HG03139 (cell line): ENCODE data around the gene AGO3.
"Not testable (repeated sequence)": the region's sequence is repeated elsewhere in the genome, so short reads cannot be mapped to it uniquely, and the experiment has no call there.

Experiments
- ATAC-seq: cut with Tn5 transposase; IDR thresholded peaks from one replicate; pipeline ENCODE4 v1.9.1; 2021; ENCODE audit not compliant: unreplicated experiment

Gene AGO3

DNA sequence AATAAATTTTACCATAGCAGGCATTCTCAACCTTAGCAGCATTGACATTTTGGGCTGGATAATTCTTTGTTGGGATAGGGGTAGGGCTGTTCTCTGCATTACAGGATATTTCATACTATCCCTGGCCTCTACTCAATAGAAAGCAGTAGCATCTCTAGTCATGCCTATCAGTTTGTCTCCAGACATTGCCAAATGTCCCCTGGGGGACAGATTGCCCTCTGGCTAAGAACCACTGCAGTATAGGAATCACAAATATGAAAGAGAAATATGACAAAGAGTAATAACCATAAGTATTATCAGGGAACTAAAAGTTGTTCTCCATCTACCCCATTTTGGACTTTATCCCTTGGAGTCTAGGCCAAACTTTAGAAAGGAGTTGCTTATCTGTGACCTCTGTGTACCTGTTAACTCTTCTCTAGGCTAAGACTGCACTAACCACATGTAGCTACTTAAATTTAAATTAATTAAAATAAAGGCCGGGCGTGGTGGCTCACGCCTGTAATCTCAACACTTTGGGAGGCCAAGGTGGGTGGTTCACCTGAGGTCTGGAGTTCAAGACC is 76.1 kb downstream of the AGO3 start:
- no peak for ATAC-seq

DNA sequence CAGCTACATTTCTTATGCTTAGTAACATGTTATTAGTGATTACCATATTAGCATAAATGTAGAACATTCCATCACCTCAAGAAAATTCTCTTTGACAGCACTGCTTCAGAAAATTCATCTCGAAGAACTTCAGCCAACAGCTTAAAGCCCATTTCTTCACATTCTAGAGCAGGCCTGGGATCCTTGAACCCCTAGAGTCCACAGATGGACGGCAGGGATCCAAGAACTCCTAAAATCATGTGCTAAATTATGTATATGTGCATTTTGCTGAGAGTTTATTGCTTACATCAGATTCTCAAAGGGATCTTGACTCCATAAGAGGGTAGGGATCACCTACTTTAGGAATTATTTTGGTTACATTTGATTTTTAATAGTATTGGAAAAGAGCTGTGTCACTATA is 76.8 kb downstream of the AGO3 start:
- ATAC-seq = no peak

DNA sequence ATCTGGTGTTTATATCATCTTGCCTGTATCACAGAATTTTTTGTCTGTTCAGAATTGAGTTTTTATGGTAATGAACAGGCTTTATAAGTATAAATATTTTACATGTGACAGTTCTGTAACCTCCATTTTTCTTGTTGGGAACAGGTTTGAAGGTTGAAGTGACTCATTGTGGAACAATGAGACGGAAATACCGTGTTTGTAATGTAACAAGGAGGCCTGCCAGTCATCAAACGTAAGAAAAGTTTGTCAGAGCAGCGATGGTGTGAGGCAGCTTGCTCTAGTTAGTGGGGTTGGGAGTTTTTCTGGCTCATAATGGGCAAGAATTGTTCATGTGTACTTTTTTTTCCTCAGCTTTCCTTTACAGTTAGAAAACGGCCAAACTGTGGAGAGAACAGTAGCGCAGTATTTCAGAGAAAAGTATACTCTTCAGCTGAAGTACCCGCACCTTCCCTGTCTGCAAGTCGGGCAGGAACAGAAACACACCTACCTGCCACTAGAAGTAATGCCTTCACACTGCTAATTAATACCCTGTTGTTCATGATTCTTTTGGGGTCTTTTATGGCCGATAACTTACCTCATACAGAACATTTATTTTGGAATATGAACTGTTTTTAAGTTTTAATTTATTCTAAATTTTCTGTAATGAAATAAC is 77.8 kb downstream of the AGO3 start:
- no peak for ATAC-seq

DNA sequence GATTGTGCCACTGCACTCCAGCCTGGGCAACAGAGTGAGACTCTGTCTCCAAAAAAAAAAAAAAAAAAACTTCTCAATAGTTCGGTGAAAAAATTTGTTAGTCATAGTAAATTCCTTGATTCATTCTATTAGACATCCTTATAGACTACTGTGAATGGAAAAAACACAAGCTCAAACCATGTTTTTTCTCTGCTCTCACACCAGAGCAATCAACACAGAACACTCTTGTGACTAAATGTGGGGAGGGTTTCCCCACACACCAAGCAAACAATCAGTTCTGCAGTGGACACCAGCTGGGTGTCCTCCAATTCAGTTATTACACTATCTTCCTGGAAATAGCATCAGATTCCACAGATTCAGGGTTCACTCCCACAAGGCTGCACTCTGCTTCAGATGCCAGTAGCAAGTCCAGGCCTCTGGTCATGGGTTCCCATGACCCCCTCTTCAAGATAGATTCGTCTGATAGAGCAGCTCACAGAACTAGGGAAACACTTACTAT is 83.9 kb downstream of the AGO3 start:
- no peak for ATAC-seq

DNA sequence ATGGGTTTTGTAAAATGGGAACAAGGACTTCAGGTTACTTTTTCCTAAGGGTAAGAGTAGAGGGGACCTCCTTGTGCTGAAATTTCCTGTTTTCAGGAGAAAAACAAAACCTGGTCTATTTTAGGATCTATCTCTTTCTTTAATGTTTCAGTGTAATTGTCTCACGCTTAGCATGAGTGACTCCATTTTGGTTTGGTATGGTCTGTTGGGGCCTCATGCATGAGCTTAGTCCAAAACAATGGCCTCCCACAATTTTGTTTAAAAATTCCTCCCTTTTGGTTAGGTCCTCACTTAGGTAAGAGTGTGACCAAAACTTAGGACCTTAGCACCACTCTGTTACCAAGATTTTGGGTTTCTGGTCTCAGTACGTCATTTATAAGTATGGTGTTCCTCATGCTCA is 85.8 kb downstream of the AGO3 start:
- no peak for ATAC-seq

DNA sequence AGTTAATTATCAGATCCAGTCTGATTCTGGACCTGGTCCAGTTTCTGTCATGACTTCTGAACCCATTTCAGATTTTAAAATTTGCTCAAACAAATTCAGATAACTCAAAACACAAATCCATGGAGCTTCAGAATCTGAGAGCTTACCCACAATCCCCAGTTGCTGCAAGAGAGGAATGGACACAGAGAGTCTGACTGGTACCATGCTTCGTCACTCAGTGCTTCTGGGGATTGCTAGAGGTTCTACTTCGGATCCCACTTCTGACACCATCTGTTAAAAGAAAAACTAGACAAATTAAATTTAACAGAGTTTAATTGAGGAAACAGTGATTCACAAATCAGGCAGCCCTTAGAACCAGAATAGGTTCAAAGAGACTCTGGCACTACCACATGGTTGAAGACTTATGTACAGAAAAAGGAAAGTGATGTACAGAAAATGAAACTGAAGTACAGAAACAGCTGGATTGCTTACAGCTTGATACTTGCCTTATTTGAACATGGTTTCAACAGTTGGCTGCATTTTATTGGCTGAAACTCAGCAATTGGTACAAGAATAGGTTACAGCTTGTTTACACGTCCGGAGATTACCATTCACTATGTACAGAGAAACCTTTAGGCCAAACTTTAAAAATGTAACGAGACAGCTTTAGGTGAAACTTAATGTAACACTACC is 92.3 kb downstream of the AGO3 start:
- ATAC-seq = no peak

DNA sequence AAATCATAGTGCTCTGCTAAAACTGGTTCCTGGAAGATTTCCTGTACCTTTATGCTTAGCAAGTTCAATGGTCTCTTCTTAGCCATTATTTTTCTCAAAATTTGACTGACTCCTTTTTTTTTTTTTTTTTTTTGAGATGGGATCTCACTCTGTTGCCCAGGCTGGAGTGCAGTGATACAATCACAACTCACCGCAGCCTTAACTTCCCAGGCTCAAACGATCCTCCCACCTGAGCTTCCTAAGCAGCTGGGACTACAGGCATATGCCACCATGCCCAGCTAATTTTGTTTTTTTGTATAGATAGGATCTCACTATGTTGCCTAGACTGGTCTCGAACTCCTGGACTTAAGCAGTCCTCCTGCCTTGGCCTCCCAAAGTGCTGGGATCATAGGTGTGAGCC is 93.1 kb downstream of the AGO3 start:
- ATAC-seq = not testable (repeated sequence)

DNA sequence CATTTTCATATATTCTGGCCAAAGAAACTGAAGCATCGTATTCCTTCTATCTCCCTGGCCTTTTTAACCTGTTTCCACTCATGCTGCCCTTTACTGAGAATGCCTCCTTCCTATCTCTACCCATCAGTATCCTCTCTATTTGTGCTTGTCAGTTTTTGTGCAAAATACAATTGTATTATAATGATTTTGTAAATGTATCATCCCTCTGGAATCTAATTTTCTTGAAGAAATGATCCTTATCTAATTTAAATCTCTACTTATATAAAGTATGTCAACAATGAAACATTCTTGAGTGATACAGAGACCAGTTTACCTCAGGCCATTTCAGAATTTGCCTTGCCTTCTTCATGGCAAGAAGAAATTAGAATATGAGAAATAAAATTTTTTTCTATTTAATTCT is 93.9 kb downstream of the AGO3 start:
- no peak for ATAC-seq

DNA sequence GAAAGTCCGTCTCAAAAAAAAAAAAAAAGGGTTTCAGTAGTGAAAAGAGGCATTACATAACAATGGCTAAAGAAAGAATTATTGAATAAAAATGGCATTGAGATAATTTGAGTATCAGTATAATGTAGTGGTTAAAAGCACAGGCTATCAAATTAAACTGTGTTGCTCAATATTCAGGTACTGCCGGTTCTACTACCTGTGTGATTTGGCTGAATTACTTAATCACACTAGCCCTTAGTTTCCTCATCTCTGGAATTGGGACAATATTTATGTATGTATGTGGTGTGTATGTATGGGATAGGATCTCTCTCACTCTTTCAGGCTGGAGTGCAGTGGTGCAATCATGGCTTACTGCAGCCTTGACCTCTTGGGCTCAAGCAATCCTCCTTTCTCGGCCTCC is 96.9 kb downstream of the AGO3 start:
- ATAC-seq = no peak

DNA sequence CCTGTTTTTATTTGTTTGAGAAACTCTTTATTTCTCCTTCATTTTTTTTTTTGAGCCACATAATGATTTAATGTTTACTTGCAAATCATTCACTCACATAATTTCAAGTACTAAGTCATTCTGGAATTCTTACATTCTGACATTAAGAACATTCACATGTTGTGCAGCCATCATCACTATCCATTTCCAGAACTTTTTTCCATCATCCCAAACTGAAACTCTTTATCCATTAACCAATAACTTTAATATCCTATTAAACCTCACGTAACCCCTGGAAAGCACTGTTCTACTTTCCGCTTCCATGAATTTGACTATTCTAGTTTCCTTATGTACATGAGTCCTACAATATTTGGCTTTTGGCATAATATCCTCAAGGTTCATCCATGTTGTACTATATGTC is 100.5 kb downstream of the AGO3 start:
- ATAC-seq = no peak

DNA sequence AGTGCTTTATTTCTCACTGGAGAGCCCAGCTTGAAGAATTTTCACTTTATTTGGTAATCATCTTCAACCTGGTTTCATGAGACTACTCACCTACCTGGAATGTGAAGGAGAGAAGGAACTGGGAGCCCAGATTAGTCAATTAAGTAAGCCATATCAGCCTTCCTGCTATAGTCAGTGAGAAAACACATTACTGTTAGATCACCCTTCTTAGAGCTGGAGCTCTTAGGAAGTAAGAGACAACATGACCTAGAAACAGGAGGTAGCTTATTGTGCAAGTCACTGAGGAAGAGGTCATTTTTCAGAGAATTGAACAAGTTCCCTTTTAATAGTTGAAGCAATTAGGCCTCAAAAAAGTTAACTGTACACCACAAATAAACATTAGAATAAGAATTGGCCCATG is 103.8 kb downstream of the AGO3 start:
- ATAC-seq = no peak

DNA sequence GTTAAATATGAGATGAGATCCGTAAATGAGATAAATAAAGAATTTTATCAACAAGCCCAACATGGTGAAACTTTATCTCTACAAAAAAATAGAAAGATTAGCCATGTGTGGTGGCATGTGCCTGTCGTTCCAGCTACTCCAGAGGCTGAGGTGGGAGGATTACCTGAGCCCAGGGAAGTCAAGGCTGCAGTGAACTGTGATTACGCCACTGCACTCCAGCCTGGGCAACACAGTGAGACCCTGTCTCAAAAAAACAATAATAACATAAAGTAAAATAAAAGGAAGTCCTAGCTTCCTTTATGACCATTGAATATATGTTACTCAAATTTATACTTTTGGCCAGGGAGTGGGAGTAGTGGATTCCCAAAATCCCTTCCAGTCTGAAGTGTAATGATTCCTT is 104.2 kb downstream of the AGO3 start:
- ATAC-seq = no peak

DNA sequence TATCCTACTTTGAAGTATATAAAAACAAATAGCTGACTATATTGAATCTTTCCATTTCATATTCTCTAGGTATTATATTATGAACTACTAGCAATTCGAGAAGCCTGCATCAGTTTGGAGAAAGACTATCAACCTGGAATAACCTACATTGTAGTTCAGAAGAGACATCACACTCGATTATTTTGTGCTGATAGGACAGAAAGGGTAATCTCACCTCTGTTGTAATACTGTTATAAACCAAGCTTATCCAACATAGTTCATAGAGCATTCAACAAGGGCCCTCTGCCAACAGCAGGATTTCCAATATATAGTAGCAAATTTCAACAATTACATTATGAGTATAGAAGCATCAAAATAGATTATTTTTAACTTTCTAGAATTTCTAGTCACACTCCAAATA is 109.3 kb downstream of the AGO3 start:
- ATAC-seq = no peak

DNA sequence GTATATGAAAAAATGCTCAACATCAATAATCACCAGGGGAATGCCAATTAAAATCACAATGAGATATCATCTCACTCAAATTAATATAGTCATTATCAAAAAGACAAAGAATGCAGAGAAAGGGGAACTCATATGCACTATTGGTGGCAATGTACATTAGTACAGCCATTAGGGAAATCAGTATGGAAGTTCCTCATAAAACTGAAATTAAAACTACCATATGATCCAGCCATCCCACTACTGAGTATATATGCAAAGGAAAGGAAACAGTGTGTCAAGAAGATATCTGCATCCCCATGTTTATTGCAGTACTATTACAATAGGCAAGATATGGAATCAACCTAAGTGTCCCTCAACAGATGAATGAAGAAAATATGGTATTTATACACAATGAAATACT is 120.9 kb downstream of the AGO3 start:
- ATAC-seq = no peak

DNA sequence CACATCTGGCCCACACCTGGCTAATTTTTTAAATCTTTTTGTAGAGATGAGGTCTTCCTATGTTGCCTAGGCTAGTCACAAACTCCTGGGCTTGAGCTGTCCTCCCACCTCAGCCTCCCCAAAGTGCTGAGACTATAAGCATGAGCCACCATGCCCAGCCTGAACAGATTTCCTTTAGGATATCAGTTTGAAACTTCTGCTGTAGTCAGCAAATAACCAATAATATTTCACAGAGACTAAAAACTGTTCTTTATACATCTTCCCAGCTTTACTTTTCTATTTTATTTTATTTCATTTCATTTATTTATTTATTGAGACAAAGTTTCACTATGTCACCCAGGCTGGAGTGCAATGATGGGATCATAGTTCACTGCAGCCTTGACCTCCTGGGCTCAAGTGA is 123.1 kb downstream of the AGO3 start:
- ATAC-seq = no peak

DNA sequence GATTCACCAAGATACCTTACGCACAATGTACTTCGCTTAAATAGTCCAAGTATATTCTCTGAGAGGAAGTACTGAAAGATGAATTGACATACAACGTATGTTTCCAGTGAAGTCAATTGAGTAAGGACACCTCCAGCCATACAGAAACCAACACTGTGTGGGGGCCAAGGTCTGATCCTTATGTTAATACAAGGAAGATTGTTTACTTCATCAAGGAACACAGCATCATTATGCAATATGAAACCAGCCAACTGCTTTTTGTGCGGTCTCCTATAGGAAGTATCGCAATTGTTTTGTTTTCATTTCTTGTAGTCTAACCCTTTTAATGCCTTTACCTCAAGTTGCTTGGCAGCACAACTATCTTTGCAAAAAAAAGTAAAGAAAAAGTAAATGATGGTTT is 124.8 kb downstream of the AGO3 start:
- ATAC-seq = no peak

DNA sequence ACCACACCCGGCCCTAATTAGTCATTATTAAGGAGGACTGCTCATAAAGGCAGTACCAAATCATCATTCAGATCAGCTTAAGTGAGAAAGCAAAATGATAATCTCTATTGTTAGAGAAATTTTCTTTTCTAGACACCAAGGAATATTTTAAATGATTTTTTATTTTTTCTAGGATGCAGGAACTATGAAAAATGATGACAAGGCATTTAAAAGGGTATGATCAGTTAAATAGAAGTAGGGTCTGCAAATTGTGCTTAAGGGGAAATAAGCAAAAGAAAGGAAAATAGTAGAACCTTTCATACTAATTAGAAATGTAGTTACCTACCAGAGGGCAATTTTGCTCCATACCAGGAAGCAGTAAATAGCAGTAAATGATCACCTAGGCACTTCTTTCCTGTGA is 131.4 kb downstream of the AGO3 start:
- ATAC-seq = no peak

DNA sequence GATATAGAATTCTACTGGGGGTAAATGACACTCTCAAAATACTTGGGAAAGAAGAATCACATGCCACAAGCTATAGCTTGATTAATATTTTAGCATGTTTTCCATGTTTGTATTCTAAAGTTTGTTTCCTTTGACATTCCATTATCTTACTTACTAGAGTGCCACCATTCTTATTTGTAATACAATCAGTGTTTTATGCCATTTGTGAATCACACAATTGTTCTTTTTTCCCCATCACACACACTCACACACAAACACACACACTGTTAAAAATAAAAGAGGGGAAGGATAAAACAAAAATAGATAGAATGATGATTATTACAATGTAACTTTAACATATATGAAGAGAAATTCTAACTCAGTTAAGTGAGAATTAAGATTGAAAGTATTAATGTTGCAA is 137.0 kb downstream of the AGO3 start:
- ATAC-seq = no peak

DNA sequence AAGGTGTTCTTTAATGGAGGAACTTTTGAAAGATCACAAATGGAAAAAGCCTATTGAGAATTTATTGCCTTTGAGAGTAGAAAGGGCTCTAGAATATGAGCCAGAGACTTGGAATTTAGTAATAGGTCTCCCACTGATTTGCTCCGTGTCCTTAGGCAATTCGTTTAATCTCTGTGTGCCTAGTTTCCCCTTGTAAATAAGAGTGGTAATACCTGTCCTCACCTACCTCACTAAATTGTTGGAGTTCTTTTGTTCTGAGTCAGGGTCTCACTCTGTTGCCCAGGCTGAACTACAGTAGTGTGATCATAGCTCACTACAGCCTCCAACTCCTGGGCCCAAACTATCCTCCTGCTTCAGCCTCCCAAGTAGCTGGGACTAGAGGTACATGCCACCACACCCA is 138.0 kb downstream of the AGO3 start:
- no peak for ATAC-seq

DNA sequence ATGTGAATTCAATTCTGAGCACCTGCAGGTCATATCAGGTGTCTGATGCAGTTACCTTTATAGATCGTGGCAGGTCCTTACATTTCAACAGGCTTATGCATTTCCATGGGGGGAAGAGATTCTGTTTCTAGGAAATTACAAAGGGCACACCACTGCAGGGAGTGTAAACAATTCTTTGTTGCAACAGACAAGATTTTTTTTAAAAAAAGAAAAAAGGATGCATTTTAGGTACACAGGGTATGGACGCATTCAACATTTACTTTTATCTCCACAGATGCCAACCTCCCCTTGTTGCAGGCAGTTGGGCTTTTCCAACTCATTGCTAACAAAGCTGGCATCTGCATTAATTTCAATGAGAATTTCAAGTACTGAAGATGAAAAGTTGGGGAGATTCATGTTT is 139.4 kb downstream of the AGO3 start:
- no peak for ATAC-seq

DNA sequence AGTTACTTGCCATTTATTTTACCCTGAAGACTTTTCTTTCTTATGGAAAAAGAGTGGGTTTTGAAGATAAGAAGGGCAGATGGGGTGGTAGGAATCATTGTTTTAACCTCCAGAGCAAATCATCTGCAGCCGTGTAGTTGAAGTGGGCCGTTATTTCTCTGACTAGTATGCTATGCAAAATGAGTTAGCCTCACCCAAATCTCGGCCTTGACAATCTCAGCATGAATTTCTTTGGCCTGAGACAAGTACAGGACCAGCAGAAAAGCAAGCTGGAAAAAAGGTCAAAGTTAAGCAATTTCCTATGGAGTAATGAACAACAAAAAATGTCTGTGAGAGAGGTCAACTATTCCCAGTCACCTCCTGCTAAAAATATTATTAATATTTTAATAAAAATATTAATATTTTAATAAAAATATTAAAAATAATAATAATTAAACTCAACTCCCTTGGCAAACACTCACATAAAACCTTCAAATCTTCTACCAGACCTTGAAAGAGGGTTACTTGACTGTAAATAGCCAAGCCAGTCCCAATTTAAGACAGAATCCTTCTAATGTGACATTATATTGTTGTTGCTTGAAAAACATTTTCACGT is 146.2 kb downstream of the AGO3 start:
- ATAC-seq = no peak

DNA sequence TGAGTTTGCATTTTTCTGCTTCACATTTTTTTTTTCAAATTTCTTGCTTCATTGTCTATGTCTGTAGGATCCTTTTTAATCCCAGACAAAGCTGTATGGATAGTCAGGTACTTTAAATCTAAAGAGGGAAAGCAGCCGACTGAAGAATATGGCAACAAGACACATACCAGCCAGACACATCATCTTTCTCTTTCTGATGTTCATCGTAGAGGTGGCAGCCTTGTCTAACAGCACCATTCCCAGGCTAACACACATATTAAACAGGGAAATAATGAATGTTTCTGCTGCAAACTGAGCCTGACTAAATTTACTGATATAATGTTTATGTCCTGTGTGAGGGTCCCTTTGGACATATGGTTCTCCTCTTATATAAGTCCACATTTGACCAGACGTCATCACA is 149.3 kb downstream of the AGO3 start:
- ATAC-seq = no peak
